DMS79 (cell line): Measurements from ENCODE around the gene PPIF.

Source experiments
- DNase-seq: peaks from one replicate; lab custom pipeline; 2025; lab: John Stamatoyannopoulos, UW

Gene PPIF

DNA sequence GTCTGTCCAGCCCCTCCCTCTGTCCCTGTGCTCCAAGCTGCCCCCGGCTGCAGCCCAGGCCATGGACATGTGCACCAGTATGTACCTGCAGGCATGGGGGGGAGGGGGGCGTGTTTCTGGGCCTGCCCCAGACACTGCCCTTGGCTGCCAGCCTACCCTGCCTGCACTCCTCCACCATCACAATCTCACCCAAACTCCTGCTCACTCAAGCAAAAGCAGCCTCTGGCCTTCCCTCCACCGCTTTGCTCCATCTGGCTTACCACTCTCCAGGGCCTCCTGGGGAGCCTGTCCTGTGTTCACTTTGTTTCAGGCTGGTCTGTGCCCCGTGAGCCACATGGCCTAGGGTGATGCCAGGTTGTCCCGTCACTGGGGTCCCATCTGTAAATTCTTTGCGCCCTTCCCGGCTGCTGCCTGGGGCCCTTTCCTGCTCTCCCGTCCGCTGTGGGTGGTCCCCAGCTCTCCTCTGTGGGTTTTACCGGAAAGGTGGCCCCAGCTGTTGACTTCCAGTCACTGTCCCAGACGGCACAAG lies 33.3 kb upstream of the PPIF start:
- no peak for DNase-seq

DNA sequence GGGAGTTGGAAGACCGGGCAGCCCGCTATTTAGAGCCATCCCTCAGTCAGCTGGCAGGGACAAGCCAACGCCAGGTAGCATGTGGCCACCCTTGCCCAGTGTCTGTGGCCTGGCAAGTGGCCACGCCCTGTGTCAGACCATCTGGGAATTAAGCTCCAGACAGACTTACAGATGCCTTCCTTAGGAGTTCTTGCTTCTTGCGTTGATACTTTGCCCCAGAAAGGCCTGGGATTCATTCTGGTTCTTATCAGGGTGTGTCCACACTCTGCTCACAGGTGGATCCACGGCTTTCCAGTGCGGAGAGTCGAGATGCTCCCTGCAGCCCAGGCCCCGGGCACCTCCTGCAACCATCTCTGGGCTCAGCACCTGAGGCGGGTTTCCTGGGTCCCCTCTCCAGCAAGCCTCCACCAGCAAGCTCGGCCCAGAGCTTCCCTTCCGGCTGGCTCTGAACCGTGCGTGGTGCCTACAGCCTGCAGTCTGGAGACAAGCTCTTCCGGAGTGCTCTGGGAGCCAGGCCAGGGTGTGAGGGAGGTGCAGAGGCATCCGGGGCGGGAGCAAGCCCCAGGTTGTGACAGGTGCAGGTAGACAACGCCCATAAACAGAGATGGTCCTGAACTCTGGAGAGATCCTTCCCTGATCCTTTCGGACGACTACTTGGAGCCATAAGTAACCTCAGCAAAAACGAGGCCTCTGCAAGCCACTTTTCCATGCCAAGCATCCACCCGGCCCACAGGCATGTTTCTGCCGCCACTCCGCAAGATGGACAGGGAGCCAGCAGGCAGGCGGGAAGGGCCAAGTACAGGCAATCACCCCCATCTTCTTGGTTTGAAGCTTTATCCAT lies 32.3 kb upstream of the PPIF start:
- DNase-seq, result no peak

DNA sequence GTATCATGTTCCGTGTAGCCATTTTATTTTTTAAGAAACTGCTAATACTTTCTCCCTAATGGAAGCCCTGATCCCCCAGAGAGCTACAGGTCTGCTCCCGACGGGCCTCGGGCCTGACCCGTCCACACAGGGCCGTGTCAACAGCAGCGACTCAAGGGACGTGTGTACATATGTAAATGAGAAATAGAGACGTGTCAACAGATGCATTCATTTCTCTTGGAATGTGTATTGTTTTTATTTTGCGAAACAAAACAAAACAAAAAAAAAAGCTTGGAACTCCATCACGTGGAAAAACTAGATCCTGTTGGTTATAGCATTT lies 31.7 kb upstream of the PPIF start:
- DNase-seq, result no peak

DNA sequence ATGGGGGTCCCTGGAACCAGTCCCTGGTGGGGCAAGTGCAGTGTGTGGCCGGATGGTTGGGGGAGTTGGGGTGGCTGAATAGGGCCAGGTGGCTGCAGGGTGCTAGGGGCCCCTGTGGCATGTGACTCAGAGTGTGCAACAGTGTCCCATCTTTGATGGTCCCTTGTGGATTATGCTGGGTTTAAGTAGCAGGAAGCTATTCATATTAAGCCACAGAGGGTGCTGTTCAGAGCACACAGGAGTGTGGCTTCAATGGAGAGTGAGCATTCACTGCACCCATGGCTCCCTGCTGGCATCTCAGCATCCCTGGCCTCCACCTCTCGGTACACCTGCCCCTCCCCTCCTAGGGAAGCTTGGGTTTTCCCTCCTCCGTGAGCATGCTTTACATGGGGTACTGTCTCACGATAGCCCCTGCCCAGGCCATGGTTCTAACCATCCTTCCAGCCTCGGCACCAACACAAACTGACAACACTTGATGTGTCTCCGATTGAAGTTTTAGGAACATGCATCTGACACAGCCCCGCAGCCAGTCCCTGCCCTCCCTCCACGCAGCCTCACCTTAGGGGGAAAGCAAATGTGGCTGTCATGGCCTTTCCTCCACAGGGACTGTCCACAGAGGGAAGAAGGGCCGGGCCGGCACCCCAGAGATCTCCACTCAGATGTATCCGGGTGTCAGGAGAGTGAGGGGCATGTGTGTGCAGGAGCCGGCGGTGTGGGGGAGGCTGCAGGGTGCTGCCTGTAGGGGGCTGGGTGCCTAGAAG lies 30.4 kb upstream of the PPIF start:
- no peak for DNase-seq

DNA sequence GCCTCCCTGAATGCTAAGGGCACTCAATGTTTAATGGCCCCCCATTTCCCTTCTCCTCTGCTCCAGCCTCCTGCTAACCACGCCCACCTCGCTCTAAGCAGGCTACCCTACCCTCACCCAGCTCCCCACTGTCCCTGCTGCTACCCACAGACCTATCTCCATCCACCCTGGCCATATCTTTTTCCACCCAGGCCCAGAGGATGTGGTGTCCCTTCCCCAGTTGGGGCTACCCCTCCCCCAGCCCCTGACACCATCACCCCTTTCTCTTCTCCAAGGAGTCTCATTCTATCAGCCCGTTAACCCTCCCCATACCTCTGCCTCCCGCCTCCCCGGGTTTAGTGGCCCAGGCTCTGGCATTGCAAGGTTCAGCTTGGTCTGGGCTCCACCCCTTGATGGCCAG lies 28.9 kb upstream of the PPIF start:
- DNase-seq, result no peak

DNA sequence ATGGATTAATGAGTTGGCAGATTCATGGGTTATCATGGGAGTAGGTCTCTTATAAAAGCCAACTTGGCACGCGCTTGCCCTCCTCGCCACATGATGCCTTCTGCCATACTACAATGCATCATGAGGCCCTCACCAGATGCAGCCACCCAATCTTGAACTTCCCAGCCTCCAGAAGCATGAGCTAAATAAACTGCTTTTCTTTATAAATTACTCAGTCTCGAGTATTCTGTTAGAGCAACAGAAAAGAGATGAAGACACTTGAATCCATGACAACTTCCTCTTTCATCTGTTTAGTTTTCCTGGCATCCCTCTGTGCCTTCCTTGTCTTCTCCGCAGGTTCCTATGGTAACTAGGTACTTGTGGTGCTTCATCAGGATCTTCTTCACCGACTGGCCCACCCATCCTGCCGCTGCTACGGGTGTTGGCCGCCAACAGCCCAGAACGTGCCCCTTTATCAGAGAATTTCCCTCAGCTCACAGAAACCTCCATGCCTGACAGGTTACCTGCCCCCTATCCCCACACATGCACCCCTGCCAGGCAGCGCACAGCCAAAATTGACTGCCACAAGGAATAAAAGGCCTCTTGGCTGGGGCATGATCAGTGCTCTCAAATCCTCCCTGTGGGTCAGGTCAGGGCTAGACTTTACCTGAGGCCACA lies 28.0 kb upstream of the PPIF start:
- no peak for DNase-seq

DNA sequence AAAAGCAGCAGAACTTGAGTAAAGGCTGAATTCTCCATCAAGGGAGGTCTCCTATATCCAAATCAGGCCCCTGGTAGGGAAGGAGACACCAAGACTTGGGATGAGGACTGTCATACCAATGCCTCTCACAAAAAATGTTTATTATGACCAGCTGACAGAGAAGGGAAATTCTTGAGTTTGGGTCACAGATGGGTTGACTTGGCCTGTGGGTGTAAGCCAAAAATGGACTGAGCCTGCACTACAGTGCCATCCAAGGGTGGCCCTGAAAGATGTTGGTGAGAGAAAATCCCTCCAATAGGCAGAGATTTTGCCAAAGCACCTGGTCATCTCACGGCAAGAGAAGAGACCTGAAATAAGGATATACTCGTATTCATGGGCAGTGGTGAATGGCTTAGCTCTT lies 27.0 kb upstream of the PPIF start:
- no peak for DNase-seq

DNA sequence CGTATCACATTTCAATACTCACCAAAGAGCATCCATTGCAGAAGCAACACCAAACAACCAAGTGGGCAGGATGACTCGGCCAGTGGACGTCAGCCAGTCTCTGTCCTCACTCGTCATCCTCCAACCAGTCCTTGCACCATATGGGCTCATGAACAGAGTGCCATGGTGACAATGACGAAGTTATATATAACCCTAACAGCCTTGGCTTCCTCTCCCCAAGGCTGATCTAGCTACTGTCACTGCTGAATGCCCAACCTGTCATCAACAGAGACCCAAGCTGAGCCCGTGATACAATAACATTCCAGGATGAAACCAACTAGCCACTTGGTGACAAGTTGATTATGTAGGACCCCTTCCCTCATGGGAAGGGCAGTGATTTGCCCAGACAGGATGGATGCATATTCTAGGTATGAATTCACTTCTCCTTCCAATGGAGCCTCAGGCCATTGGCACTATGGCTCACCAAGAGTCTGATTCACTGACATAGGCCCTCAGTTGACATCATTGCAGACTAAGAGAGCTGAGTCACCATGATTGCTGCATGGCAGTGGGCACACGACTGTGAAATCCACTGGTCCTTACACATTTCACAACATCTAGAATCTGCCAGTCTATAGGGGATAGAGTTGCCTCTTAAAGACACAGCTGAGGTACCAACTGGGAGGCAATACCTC lies 26.3 kb upstream of the PPIF start:
- DNase-seq, result no peak

DNA sequence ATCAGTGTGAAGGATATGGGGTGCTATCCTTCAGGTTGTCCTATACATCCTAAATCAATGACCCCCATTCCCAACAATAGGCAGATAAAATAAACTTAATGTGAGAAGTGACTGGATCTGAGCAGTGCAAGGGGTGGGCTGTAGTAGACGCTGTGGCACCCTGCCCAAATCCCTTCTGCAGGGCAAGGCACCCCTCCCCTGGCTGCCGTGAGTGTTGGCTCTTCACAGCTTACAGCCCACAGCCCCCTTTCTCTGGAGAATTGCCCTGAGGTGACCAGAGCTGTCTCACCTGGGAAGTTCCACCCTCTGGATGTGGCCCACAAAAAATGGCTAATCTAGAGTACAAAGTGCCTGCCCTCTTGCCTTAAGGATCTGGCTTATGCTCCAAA lies 25.8 kb upstream of the PPIF start:
- no peak for DNase-seq

DNA sequence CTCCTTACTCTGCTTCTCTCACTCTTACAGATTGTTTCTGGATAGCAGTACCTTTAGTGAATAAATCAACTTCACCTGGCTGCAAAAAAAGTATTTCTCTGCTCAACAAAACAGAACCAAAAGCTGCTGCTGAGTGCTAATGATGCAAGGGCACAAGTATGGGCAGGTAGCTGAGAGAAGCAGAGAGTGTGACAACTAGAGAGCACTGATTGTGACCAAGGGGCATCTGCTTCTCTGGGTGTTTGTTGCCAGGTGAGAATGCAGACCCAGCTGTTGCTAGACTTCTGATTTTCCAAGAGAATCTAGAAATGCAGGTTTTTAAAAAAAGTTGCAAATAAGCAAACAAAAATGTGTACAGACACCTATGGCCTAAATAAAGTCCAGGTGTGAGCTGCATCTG lies 25.3 kb upstream of the PPIF start:
- no peak for DNase-seq

DNA sequence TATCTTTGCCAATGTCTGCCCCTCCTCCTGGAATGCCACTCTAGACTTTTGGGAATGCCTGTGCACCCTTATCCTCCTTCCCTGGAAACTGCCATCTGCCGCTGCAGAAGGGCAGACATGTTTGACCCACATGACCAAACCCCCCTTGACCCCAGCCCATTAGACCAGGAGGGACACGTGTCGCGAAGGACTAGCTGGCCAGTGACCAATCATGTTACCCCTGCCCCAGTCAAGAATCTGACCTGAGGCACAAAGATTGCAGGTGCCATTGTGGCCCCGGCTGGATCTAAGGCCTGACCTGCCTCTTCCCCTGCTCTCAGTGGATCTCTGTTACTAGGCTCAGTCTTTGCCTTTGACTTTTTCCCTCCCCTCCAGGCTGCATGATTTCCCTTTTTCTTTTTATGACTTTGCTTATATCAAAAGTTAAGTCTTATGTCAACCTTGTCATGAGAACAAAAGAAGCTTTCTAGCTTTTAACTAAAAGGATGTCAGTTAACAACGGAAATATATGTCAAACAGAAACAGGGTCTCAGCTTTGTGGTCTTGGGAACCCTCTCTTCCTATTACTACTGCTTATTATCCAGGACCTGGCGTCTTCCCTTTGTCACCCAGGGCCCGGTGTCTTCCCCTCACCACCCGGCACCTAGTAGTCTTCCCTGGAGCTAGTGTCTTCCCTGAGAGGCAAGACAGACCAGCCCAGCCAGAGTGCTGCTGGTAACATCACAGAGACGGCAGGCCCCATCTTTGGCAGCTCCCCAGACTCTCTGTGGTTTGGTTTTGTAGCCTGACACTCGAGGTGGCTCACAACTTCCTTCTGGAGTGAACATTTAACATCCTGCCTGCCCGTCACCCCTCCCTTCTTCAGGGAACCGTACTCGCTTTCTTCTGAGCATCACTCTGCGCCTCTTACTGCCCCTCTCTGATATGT lies 24.4 kb upstream of the PPIF start:
- peak; percentile 29 for DNase-seq

DNA sequence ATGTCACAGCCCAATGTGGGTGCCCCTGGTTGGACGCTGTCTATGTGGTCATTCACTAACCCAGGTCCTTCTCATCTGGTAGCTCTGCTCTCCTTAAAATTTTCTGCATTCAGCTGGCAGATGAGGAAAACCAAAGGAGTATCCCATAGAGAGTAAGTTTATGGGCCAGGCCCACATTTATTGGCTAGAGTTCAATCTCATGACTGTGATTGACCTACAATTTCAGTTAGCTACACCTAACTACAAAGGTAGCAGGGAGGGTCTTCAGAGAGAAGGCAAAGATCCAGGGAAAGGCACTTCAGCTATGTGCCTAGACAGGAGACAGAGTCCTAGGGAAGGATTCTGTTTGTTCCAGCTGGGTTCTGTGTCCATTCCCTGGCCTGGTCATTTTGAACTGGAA lies 23.7 kb upstream of the PPIF start:
- no peak for DNase-seq

DNA sequence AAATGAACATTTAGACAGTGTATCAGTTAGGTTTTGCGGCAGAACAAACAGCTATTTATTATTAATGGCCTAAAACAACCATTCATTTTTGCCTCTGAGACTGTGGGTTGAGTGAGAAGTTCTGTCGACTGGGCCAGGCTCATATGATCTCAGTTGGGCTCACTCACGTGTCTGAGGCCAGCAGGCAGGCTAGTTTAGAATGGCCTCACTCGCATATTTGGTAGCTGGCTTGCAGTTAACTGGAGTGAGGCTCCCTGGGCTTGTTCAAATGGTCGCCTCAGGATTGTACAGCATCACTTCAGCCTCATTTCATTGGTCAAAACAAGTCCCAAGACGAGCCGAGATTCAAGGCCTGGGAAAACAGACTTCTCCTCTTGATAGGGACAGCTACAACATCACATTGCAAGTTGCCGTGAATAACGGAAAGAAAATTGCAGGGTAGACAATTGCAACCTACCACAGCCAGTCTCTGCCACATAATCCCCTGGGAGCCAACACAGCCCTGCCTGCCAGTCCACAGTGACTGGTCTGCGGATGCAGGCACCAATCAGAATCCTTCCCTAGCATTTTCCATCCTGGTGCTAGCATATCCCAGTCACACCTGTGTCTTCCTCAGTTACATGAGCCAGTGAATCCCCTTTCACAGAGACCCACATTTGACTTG lies 23.1 kb upstream of the PPIF start:
- DNase-seq, result no peak

DNA sequence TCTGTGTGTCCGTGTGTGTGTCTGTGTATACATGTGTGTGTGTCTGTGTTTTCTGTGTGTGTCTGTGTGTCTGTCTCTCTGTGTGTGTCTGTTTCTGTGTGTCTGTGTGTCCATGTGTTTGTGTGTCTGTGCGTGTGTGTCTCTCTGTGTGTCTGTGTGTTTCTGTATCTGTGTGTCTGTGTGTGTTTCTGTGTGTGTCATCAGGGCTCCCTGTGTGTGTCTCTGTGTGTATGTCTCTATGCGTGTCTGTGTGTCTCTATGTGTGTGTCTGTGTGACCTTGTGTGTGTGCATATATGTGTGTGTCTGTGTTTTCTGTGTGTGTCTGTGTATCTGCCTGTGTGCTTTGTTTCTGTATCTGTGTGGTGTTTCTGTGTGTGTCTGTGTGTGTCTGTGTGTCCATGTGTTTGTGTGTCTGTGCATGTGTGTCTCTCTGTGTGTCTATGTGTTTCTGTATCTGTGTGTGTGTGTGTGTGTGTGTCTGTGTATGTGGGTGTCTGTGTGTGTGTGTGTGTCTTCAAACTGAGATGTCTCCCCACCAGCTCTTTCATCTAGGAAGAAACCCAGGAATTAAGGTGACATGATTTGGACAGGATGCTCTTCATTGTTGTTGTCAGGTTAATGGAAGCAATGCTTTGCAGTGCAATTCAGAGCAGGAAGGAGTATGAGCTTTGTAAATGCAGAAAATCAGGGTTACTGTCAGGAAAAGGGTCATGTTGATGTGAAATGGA lies 20.7 kb upstream of the PPIF start:
- DNase-seq, result no peak

DNA sequence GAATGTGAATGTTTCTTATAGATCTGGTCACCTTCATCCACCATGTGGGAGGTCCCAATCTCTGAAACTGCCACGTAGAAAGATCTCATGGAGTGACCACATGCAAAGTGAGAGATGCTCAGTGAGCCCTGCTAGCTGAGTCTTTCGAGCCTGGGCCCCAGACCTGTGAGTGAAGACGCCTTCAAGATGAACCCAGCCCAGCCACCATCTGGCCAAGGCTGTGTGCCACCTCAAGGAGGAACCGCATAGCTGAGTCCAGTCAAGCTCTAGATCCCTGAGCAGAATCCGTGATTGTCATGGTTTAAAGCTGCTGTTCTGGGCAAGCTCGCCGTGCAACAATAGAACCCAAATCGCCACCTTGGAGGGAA lies 20.2 kb upstream of the PPIF start:
- no peak for DNase-seq

DNA sequence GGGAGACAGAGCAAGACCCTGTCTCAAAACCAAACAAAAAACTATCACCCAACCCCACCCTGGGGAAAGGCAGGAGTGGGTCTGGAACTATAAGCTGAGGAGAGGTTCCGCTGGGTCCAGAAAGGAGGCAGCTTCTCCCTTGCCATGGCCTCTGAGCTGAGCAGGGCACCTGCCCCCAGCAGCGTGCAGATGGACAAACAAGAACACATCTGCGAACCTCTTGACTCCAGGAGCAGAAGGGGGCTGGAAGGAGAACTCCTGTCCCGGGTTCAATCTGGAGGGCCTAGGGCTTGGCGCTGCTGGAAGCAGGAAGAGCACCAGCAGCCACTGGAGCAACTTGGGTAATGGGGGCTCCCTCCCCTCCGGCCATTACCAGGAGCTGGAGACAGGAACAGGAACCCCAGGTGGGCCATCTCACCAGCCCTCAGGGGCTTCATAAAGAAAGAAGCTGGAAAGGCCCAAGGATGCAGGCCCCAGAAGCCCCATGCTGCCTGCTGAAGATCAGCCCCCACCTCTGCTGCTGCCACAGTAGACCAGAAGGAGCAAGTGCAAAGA lies 19.0 kb upstream of the PPIF start:
- no peak for DNase-seq

DNA sequence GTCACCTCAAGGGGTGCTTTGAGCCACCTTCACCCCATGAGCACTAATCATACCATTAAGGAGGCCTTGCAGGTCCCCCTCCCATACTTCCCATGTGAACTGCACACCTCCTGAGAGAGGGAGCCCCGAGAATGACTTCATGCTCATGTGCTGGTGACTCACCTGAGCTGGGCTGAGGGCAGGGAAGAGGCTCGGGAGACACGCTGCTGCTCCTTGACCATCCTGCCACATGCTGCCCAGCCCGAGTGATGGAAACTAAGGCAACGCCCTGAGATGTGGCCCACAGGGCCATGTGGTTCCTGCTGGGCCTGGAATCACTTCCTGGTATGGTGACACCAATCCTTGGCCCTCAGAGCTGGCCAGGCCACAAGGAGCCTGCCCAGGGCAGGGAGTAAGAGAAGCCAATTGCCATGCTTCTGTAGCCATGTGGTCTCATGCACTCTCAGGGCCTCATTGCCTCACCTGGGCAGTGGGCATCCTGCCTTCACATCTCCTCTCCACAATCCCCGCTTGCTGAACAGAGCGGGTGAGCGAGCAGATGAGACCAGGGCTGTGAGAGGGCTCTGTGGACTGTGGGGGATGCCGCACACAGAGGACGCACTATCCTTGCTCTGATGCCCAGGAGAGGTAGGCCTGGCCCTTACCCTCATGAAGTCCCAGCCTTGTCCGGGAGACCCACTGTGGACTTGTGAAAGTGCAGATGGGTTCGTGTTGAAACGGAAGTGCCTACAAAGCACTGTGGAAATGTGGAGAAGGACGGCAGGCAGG lies 18.3 kb upstream of the PPIF start:
- no peak for DNase-seq

DNA sequence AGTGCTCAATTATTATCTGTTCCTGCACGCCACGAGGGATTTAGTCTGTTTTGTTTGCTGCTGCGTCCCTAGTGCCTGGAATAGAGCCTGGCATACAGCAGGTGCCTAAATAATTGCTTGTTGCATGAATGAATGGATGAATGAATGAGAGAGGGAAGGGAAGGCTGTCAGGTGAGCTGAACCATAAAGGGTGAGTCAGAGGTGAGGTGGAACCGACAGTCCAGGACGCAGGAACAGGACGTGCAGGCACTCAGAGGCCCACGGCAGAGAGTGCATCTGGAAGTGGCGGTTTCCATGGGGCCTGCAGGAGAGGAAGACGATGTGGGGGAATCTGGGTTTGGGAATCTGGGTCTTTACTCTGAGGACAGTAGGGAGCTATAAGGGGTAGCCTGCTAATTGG lies 17.7 kb upstream of the PPIF start:
- no peak for DNase-seq

DNA sequence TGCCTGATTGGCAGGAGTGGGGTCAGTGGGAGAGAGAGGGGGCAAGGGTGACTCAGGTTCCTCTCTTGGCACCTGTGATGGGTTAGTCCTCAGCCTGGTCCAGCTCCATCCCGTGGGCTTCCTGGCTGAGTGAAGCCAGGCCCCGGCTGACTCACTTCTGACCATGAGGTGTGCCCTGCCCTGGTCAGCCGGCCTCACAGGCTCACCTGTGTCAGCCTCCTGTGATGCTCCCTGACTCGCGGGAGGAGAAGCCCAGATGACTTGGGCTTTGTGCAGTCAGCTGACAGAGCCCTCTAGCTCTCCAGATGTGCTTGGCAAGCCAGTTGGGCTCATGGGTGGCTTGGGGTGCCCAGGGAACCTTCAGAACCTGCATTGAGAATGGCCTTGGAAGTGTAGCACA lies 16.0 kb upstream of the PPIF start:
- DNase-seq, result no peak
